Activated effector memory CD4-positive, alpha-beta T cell treated with Interleukin-2 at 50 U/mL for 16 hours (primary cell): ENCODE data around the gene VWA1.
"Not testable (repeated sequence)": the region's sequence is repeated elsewhere in the genome, so short reads cannot be mapped to it uniquely, and the experiment has no call there.

Experiments used
- DNase-seq: peaks from one replicate; pipeline ENCODE4 v3.0.0-alpha.2; 2020

The VWA1 gene

GRCh38 chr1:1403653-1404052 lies 31.8 kb upstream of the VWA1 start:
- no peak for DNase-seq

GRCh38 chr1:1406101-1406820 lies 29.2 kb upstream of the VWA1 start:
- DNase-seq, result no peak

GRCh38 chr1:1406821-1407635 lies 28.5 kb upstream of the VWA1 start, which contains the start of gene MRPL20:
Gene MRPL20, minus strand, starts transcription at chr1:1407293. Its CDS starts 76 bp downstream, at chr1:1407217.
- peak; percentile 95 for DNase-seq

- no peak for DNase-seq
Observed at GRCh38 chr1:1407636-1408318, 27.7 kb upstream of the VWA1 start.

- not testable (repeated sequence) for DNase-seq
Observed at GRCh38 chr1:1410238-1410637, 25.3 kb upstream of the VWA1 start.

GRCh38 chr1:1411626-1412025 lies 23.9 kb upstream of the VWA1 start:
- no peak for DNase-seq

GRCh38 chr1:1412311-1412902 lies 23.1 kb upstream of the VWA1 start:
- DNase-seq, result not testable (repeated sequence)

GRCh38 chr1:1415751-1416150 lies 19.7 kb upstream of the VWA1 start:
- DNase-seq, result no peak

- DNase-seq, result not testable (repeated sequence)
Observed at GRCh38 chr1:1417396-1417795, 18.1 kb upstream of the VWA1 start.

- DNase-seq, result not testable (repeated sequence)
Observed at GRCh38 chr1:1417825-1418463, 17.5 kb upstream of the VWA1 start.

- no peak for DNase-seq
Observed at GRCh38 chr1:1418464-1419362, 16.8 kb upstream of the VWA1 start.

GRCh38 chr1:1419363-1419812 lies 16.1 kb upstream of the VWA1 start:
- no peak for DNase-seq

GRCh38 chr1:1419813-1420653 lies 15.5 kb upstream of the VWA1 start:
- DNase-seq, result no peak

- no peak for DNase-seq
Observed at GRCh38 chr1:1420654-1421141, 14.8 kb upstream of the VWA1 start.

- no peak for DNase-seq
Observed at GRCh38 chr1:1421147-1421906, 14.2 kb upstream of the VWA1 start, which contains the start of gene ANKRD65. Gene ANKRD65, minus strand, starts transcription at chr1:1421276. Its CDS starts 271 bp downstream, at chr1:1421005.

GRCh38 chr1:1421907-1422464 lies 13.5 kb upstream of the VWA1 start:
- DNase-seq, result no peak

- no peak for DNase-seq
Observed at GRCh38 chr1:1422465-1423244, 12.8 kb upstream of the VWA1 start.

GRCh38 chr1:1423245-1423597 lies 12.3 kb upstream of the VWA1 start:
- DNase-seq, result no peak
